Keratinocyte (primary cell): Measurements from ENCODE around the gene RHEB. TPM values are rescaled to one million over a fixed set of nuclear protein-coding genes. Genes with fewer than 3 reads are reported as not detected.
"Not testable (repeated sequence)": the region's sequence is repeated elsewhere in the genome, so short reads cannot be mapped to it uniquely, and the experiment has no call there.

Experiments
- DNase-seq: peaks from one replicate; pipeline ENCODE4 v3.0.0-alpha.2; 2011; ENCODE audit warnings: low read depth, missing footprints, low spot score
- FAIRE-seq: peaks from 2 replicates; lab custom pipeline; 2011; peaks lifted over from hg19 to GRCh38; lab: Jason Lieb, UNC
- H2AFZ ChIP-seq: 2 replicates; pipeline ENCODE4 v1.6.0; 2012; ENCODE audit warnings: low read length, control low read depth, inconsistent platforms; ENCODE audit not compliant: control insufficient read depth
- H3K27ac ChIP-seq: 2 replicates; pipeline ENCODE4 v1.5.1; 2011; ENCODE audit warnings: low read length; ENCODE audit not compliant: control insufficient read depth, insufficient read depth
- H3K27me3 ChIP-seq: 3 replicates; pipeline ENCODE4 v1.6.0; 2011; ENCODE audit warnings: low read length; ENCODE audit not compliant: control insufficient read depth, insufficient read depth; ENCODE audit errors: extremely low read depth
- H3K36me3 ChIP-seq, 2 experiments: 2 replicates in 1 of 2; 3 replicates in 1 of 2; pipeline ENCODE4 v1.5.1; 2011; ENCODE audit warnings: low read length in 2 of 2, mild to moderate bottlenecking in 1 of 2; ENCODE audit not compliant: control insufficient read depth in 2 of 2, insufficient read depth in 2 of 2; ENCODE audit errors: extremely low read depth in 1 of 2
- H3K4me1 ChIP-seq: 3 replicates; pipeline ENCODE4 v1.5.1; 2011; ENCODE audit warnings: low read length; ENCODE audit not compliant: control insufficient read depth, insufficient read depth; ENCODE audit errors: extremely low read depth
- H3K4me2 ChIP-seq: 3 replicates; pipeline ENCODE4 v1.6.0; 2011; ENCODE audit warnings: low read depth, low read length; ENCODE audit not compliant: control insufficient read depth, insufficient read depth; ENCODE audit errors: extremely low read depth
- H3K4me3 ChIP-seq, 3 experiments: fragments of 200-600 bp in 1 of 3; sonication (generic) in 1 of 3; 2 replicates in 2 of 3; 3 replicates in 1 of 3; pipeline ENCODE4 v1.5.1; 2011 to 2016; ENCODE audit warnings: low read length in 3 of 3, mild to moderate bottlenecking in 3 of 3, control low read depth in 2 of 3, inconsistent platforms in 1 of 3, low read depth in 1 of 3, mixed read lengths in 1 of 3, mixed run types in 1 of 3, moderate library complexity in 1 of 3; ENCODE audit not compliant: control insufficient read depth in 2 of 3, insufficient read depth in 2 of 3; ENCODE audit errors: extremely low read depth in 1 of 3
- H3K79me2 ChIP-seq: 2 replicates; pipeline ENCODE4 v1.6.0; 2012; ENCODE audit warnings: low read length; ENCODE audit not compliant: control insufficient read depth, insufficient read depth
- H3K9ac ChIP-seq: 3 replicates; pipeline ENCODE4 v1.6.0; 2011; ENCODE audit warnings: low read length; ENCODE audit not compliant: control insufficient read depth, insufficient read depth; ENCODE audit errors: extremely low read depth
- H3K9me1 ChIP-seq: 3 replicates; pipeline ENCODE4 v1.6.0; 2011; ENCODE audit warnings: low read length; ENCODE audit not compliant: control insufficient read depth, insufficient read depth; ENCODE audit errors: extremely low read depth
- H3K9me3 ChIP-seq: 2 replicates; pipeline ENCODE4 v1.5.1; 2012; ENCODE audit warnings: low read depth, low read length; ENCODE audit not compliant: control insufficient read depth
- H4K20me1 ChIP-seq: 3 replicates; pipeline ENCODE4 v1.6.0; 2011; ENCODE audit warnings: low read length; ENCODE audit not compliant: control insufficient read depth, insufficient read depth; ENCODE audit errors: extremely low read depth
- CTCF ChIP-seq, 3 experiments: IDR thresholded peaks in 1 of 3; conservative IDR thresholded peaks in 1 of 3; optimal IDR thresholded peaks in 1 of 3; 2 replicates in 2 of 3; 3 replicates in 1 of 3; pipeline versions ENCODE3 to v1.5.1; 2011; ENCODE audit warnings: low read length in 3 of 3, mild to moderate bottlenecking in 3 of 3, moderate library complexity in 2 of 3, control low read depth in 1 of 3, inconsistent platforms in 1 of 3; ENCODE audit not compliant: insufficient read depth in 2 of 3; ENCODE audit errors: extremely low read depth in 1 of 3
- EZH2 ChIP-seq: IDR thresholded peaks from one replicate; pipeline ENCODE4 v1.6.1; 2012; ENCODE audit warnings: inconsistent platforms, mild to moderate bottlenecking, low read length, moderate library complexity
- dilution Hi-C: fragments of 300-500 bp; cut with MboI; formaldehyde crosslinking; loops from one replicate; pipeline ENCODE4 v1.7.0; 2020; ENCODE audit warnings: low sequenced_read_pairs; ENCODE audit not compliant: extremely low pct_ligation_motif_present
- polyA plus RNA-seq, 5 experiments: library from polyadenylated mRNA; depleted of rRNA in 3 of 5; stranded (reverse) in 3 of 5; stranded (forward) in 1 of 5; unstranded in 1 of 5; fragments of >200 nt; gene quantifications; 1 replicate in 1 of 5; 2 replicates in 3 of 5; 3 replicates in 1 of 5; pipeline versions ENCODE4 v1.2.1 to v1.2.3, GENCODE V29; 2011 to 2012; ENCODE audit warnings: missing spikeins in 2 of 5, low read depth in 1 of 5, low replicate concordance in 1 of 5

RHEB gene
- polyA plus RNA-seq, 1 donor (not counting 4 experiments of a cell fraction or from before 2014, with no cell fraction given), result 138 TPM

DNA sequence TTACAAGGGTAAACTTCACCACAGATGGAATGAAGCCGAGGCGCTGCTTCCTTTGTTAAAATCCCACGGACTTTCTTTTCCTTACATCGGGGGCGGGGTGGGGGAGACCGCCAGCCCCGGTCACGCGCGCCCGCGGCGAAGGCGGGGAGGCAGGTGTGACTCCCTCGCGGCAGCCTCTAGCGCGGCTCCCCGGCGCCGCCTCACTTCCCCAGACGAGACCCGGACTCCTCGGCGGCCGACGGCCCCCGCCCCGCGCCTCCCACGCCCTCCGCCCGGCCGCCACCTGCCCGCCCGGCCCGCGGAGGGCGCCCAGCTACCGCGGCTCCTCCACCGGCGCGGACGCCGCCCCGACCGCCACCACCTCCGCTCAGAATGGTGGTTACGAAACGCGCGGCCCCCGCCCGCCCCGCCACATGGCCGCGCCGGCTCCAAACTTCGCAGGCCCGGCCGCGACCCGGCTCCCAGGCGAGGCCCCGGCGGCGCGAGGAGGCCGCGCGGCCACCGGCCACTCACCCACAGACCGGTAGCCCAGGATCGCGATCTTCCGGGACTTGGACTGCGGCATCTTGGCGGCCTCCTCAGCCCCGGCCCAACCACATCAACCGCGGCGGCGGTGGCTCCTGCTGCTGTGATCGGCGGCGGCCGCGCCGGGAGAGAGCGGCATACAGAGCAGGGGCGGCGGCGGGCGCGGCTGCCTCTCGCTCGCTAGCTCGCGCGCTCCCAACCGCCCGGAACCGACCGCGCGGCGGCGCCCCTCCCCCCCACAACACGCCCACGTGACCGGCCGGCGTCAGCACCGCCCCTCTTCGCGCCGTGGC lies 539 bp downstream of the RHEB start:
- H3K9me1 ChIP-seq, dilution Hi-C loops, H3K27me3 ChIP-seq, FAIRE-seq, H3K9me3 ChIP-seq, DNase-seq, H3K36me3 ChIP-seq, H2AFZ ChIP-seq: not testable (repeated sequence)
- Histone ChIP-seq H3K4me3 (peak overlapping the region; percentile 51 to 93 (median 88)), H3K4me1 (peaks cover 23% of the 10 kb centered on the region), H3K79me2 (peaks cover 49% of the 10 kb centered on the region), H3K9ac (peak overlapping the region; percentile 97), H3K27ac (peak overlapping the region; percentile 80), H3K4me2 (peak overlapping the region; percentile 89), H4K20me1 (peaks cover 14% of the 10 kb centered on the region)
- TF ChIP-seq CTCF (optimal IDR thresholded peaks at IDR 0.05 in 1 of 3, IDR thresholded peaks at IDR 0.05 in 1 of 3, conservative IDR thresholded peaks at IDR 0.05 in 1 of 3; ENCODE audit: extremely low read depth in 1 of 3, insufficient read depth in 2 of 3, low read length in 3 of 3), result peak in 1 of 3 experiments; percentile 16

- FAIRE-seq (no peak), DNase-seq (no peak)
- H4K20me1 ChIP-seq, result peaks cover 14% of the 10 kb centered on the region
These were observed 1.4 kb downstream of the RHEB start for GRCh38 chr7:151518105-151518946.

More at GRCh38 chr7:151518105-151518946, 1.4 kb downstream of the RHEB start:
- Histone ChIP-seq H3K4me2 (peak overlapping the region; percentile 89), H3K4me3 (peak overlapping the region; percentile 51 to 93 (median 88)), H3K27ac (peak overlapping the region; percentile 80), H3K79me2 (peaks cover 57% of the 10 kb centered on the region), H3K4me1 (peaks cover 23% of the 10 kb centered on the region), H3K9me3 (no peaks in the 10 kb centered on the region), H3K27me3 (no peaks in the 10 kb centered on the region), H3K9ac (peak overlapping the region; percentile 97), H3K9me1 (no peaks in the 10 kb centered on the region), H3K36me3 (peaks cover 0 to 2% of the 10 kb centered on the region in 2 experiments), H2AFZ (no peak overlapping the region)
- dilution Hi-C loops, result no loop called here
- no peak for TF ChIP-seq EZH2
- TF ChIP-seq CTCF (optimal IDR thresholded peaks at IDR 0.05 in 1 of 3, IDR thresholded peaks at IDR 0.05 in 1 of 3, conservative IDR thresholded peaks at IDR 0.05 in 1 of 3; ENCODE audit: extremely low read depth in 1 of 3, insufficient read depth in 2 of 3, low read length in 3 of 3), result peak; percentile 12 to 51 (median 14)
